GM18861 (cell line): ENCODE data around the gene GLT1D1.

Source experiments
- ATAC-seq: cut with Tn5 transposase; IDR thresholded peaks from one replicate; pipeline ENCODE4 v1.9.1; 2021; ENCODE audit not compliant: unreplicated experiment

GLT1D1 gene

GRCh38 chr12:128956755-128957154, 103.5 kb downstream of the GLT1D1 start:
- no peak for ATAC-seq

GRCh38 chr12:128959901-128960300, 106.6 kb downstream of the GLT1D1 start:
- ATAC-seq = no peak

GRCh38 chr12:128961308-128961902, 108.1 kb downstream of the GLT1D1 start:
- no peak for ATAC-seq

GRCh38 chr12:128961957-128962356, 108.7 kb downstream of the GLT1D1 start:
- no peak for ATAC-seq

GRCh38 chr12:128966203-128966810, 113.0 kb downstream of the GLT1D1 start:
- no peak for ATAC-seq

- ATAC-seq = no peak
Observed at GRCh38 chr12:128968668-128969067, 115.4 kb downstream of the GLT1D1 start.

GRCh38 chr12:128969480-128970055, 116.3 kb downstream of the GLT1D1 start:
- no peak for ATAC-seq

- ATAC-seq = no peak
Observed at GRCh38 chr12:128970110-128970509, 116.8 kb downstream of the GLT1D1 start.

GRCh38 chr12:128970941-128971340, 117.7 kb downstream of the GLT1D1 start:
- no peak for ATAC-seq

GRCh38 chr12:128971802-128972201, 118.5 kb downstream of the GLT1D1 start:
- ATAC-seq = no peak

- no peak for ATAC-seq
Observed at GRCh38 chr12:128973883-128974681, 120.8 kb downstream of the GLT1D1 start.

GRCh38 chr12:128974881-128975280, 121.6 kb downstream of the GLT1D1 start:
- no peak for ATAC-seq

- no peak for ATAC-seq
Observed at GRCh38 chr12:128976120-128976738, 123.0 kb downstream of the GLT1D1 start.

- no peak for ATAC-seq
Observed at GRCh38 chr12:128977441-128977840, 124.2 kb downstream of the GLT1D1 start.

- ATAC-seq = no peak
Observed at GRCh38 chr12:128978067-128978466, 124.8 kb downstream of the GLT1D1 start.

GRCh38 chr12:128980623-128981022, 127.3 kb downstream of the GLT1D1 start:
- no peak for ATAC-seq

- no peak for ATAC-seq
Observed at GRCh38 chr12:128981971-128982533, 128.8 kb downstream of the GLT1D1 start.

- no peak for ATAC-seq
Observed at GRCh38 chr12:128982933-128983332, 129.7 kb downstream of the GLT1D1 start.

- no peak for ATAC-seq
Observed at GRCh38 chr12:128983371-128983770, 130.1 kb downstream of the GLT1D1 start.

GRCh38 chr12:128986957-128987356, 133.7 kb downstream of the GLT1D1 start:
- ATAC-seq = no peak

- ATAC-seq = no peak
Observed at GRCh38 chr12:128989287-128989686, 136.0 kb downstream of the GLT1D1 start.
